Esophagus muscularis mucosa (tissue), 4 donors: ENCODE data around the gene NXPE2. TPM values are rescaled to one million over a fixed set of nuclear protein-coding genes. Genes with fewer than 3 reads are reported as not detected.

Experiments used
- DNase-seq: peaks from one replicate; pipeline ENCODE4 v3.0.0-alpha.2; 2017; ENCODE audit errors: extremely low spot score
- H3K27ac ChIP-seq, 4 donors: fragments of 200-600 bp; sonication (generic); replicated peaks in 1 of 4; 1 replicate in 3 of 4; 2 replicates in 1 of 4; pipeline ENCODE4 v1.5.1; 2016 to 2019; ENCODE audit warnings: mild to moderate bottlenecking in 1 of 4
- H3K27me3 ChIP-seq, 4 donors: fragments of 200-600 bp; sonication (generic); one replicate each; pipeline versions ENCODE4 v1.5.1 to v1.6.0; 2016 to 2019
- H3K36me3 ChIP-seq, 4 donors: fragments of 200-600 bp; sonication (generic); one replicate each; pipeline ENCODE4 v1.5.1; 2016 to 2019
- H3K4me1 ChIP-seq, 4 donors: fragments of 200-600 bp; sonication (generic); one replicate each; pipeline ENCODE4 v1.5.1; 2016 to 2019
- H3K4me3 ChIP-seq, 4 donors: fragments of 200-600 bp; sonication (generic); 1 replicate in 2 of 4; 2 replicates in 2 of 4; pipeline ENCODE4 v1.5.1; 2016 to 2019; ENCODE audit warnings: mild to moderate bottlenecking in 4 of 4, moderate library complexity in 1 of 4
- H3K9me3 ChIP-seq, 4 donors: fragments of 200-600 bp; sonication (generic); 1 replicate in 3 of 4; 2 replicates in 1 of 4; pipeline ENCODE4 v1.5.1; 2016 to 2019
- EP300 ChIP-seq: sonication (generic); formaldehyde crosslinking; IDR thresholded peaks from one replicate; pipeline ENCODE4 v1.6.1; 2017; ENCODE audit warnings: antibody characterized with exemption
- POLR2A ChIP-seq: fragments of 450-650 bp; IDR thresholded peaks from one replicate; pipeline ENCODE4 v1.6.1; 2017; ENCODE audit warnings: antibody characterized with exemption, moderate library complexity, mild to moderate bottlenecking, low read depth
- POLR2AphosphoS5 ChIP-seq, 2 donors: sonication (generic); formaldehyde crosslinking; IDR thresholded peaks; one replicate each; pipeline ENCODE4 v1.6.1; 2017; ENCODE audit warnings: antibody characterized with exemption in 2 of 2
- WGBS: methylation state at CpG from one replicate; pipeline ENCODE4 v1.1.5; 2018; 5-methylcytosine and 5-hydroxymethylcytosine counted together
- intact Hi-C: fragments of 100-400 bp; cut with DNase I; formaldehyde crosslinking; loops from one replicate; pipeline ENCODE4 v1.15.1; 2023
- total RNA-seq, 4 donors: library from RNA; depleted of rRNA; stranded (reverse); fragments of >200 nt; gene quantifications; one replicate each; pipeline versions ENCODE4 v1.1.0 to v1.2.1, GENCODE V29; 2016
- TF ChIP-seq, protein P1 (sequence below), 3 experiments: fragments of 200-600 bp in 2 of 3; fragments of 450-650 bp in 1 of 3; sonication (generic) in 2 of 3; IDR thresholded peaks; one replicate each; pipeline ENCODE4 v1.5.1; 2017 to 2019; ENCODE audit warnings: antibody characterized with exemption in 3 of 3, mild to moderate bottlenecking in 2 of 3, moderate library complexity in 1 of 3

The NXPE2 gene
- total RNA-seq, 4 donors from 2014 or later: 0.40 to 0.50 (median 0.42) TPM; not detected in 1

DNA sequence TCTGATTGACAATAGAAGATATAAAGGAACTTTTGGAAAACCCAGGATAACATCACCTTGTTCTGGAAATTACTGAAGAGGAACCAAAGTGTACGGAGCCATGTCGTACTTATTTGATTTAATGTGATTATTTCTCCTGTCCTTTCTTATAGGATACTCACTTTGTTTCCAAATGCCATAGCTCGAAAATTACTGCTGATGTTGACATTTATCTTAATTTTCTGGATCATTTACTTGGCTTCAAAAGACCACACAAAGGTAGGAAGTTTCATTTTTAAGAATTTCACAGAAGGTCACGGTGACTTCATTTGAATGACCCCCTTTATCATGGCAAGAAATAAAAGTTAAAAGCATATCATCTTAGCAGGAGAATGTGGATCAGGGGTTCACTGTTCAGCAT lies 1.2 kb downstream of the NXPE2 start:
- DNase-seq: no peak
- intact Hi-C loops: no loop called here
- WGBS: 79% methylated on average over 4 of the region's 4 CpGs

DNA sequence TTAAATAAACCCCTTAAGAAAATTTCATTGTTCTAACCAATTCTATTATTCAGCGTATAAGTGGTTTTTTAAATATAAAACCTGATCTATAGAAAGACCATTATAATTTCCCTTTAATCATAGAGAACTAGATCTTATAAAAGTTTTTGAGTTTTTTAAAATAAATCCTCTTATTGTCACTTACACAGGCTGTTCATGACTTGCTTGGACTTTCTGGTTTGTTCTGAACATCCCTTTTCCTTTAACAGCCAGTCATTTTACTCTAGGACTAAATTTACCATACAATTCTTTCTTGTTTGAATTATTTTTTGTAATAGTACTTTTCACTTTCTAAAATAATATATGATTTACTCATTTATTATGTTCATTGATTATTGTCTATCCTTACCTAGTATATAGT lies 4.7 kb downstream of the NXPE2 start:
- Histone ChIP-seq H3K4me1 (no peaks in the 10 kb centered on the region), H3K27ac (no peak overlapping the region), H3K9me3 (no peaks in the 10 kb centered on the region), H3K36me3 (no peaks in the 10 kb centered on the region), H3K27me3 (no peaks in the 10 kb centered on the region), H3K4me3 (no peak overlapping the region)
- intact Hi-C loops: no loop called here
- WGBS: 82% methylated on average over 1 of the region's 1 CpG
- TF ChIP-seq EP300: no peak
- no peak for TF ChIP-seq POLR2A
- TF ChIP-seq, protein P1, sequence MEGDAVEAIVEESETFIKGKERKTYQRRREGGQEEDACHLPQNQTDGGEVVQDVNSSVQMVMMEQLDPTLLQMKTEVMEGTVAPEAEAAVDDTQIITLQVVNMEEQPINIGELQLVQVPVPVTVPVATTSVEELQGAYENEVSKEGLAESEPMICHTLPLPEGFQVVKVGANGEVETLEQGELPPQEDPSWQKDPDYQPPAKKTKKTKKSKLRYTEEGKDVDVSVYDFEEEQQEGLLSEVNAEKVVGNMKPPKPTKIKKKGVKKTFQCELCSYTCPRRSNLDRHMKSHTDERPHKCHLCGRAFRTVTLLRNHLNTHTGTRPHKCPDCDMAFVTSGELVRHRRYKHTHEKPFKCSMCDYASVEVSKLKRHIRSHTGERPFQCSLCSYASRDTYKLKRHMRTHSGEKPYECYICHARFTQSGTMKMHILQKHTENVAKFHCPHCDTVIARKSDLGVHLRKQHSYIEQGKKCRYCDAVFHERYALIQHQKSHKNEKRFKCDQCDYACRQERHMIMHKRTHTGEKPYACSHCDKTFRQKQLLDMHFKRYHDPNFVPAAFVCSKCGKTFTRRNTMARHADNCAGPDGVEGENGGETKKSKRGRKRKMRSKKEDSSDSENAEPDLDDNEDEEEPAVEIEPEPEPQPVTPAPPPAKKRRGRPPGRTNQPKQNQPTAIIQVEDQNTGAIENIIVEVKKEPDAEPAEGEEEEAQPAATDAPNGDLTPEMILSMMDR (IDR thresholded peaks at IDR 0.05): no peak
- TF ChIP-seq POLR2AphosphoS5 (IDR thresholded peaks at IDR 0.05): no peak
- DNase-seq: no peak

More for the DNA sequence above, 1.2 kb downstream of the NXPE2 start:
- Histone ChIP-seq H3K4me1 (no peaks in the 10 kb centered on the region), H3K9me3 (no peaks in the 10 kb centered on the region), H3K27me3 (no peaks in the 10 kb centered on the region), H3K27ac (no peak overlapping the region), H3K36me3 (no peaks in the 10 kb centered on the region), H3K4me3 (no peak overlapping the region)
- TF ChIP-seq POLR2A (no peak), EP300 (no peak), POLR2AphosphoS5 (IDR thresholded peaks at IDR 0.05) (no peak)
- TF ChIP-seq, protein P1 (IDR thresholded peaks at IDR 0.05): no peak

DNA sequence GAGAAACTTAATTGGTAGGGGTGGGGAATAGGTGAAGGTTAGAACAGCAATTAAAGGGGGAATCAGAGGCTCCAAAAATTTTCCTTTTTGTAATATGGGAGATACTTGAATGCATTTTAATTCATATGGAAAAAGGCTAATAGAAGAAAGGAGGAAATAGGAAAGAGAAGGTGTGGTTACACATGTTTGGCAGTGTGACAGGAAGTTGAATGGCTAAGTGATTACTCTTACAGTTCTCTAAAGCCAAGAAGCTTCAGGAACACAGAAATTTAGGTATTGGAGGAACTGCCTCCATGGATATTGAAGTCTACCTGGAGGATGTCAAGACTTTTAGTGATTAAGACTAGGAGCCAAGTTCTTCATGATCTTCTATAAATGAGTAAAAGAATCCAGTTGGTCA lies 6.3 kb downstream of the NXPE2 start:
- no peak for TF ChIP-seq POLR2AphosphoS5 (IDR thresholded peaks at IDR 0.05)
- TF ChIP-seq, protein P1 (IDR thresholded peaks at IDR 0.05): no peak
- no peak for TF ChIP-seq EP300
- TF ChIP-seq POLR2A: no peak
- Histone ChIP-seq H3K27ac (no peak overlapping the region), H3K9me3 (no peaks in the 10 kb centered on the region), H3K27me3 (no peaks in the 10 kb centered on the region), H3K4me3 (no peak overlapping the region), H3K36me3 (no peaks in the 10 kb centered on the region), H3K4me1 (no peaks in the 10 kb centered on the region)
- DNase-seq: no peak
- intact Hi-C loops: no loop called here

DNA sequence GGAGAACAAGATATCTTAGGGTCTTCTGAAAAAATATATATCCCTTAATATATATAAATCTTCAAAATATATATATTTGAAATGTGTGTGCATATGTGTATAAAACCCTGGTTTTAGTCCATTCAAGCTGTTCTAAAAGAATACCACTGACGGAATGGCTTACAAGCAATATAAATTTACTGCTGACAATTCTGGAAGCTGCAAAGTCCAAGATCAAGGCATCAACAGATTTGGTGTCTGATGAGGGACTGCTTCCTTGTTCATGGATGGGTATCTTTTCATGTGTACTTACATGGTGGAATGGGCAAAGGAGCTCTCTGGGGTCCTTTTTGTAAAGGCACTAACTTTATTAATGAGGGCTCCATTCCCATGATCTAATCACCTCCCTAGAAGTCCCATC lies 6.8 kb downstream of the NXPE2 start:
- DNase-seq: no peak
- intact Hi-C loops: no loop called here
- Histone ChIP-seq H3K4me3 (no peak overlapping the region), H3K9me3 (peaks cover 0 to 2% (median 0%) of the 10 kb centered on the region in 4 donors), H3K4me1 (no peaks in the 10 kb centered on the region), H3K27ac (no peak overlapping the region), H3K36me3 (no peaks in the 10 kb centered on the region), H3K27me3 (no peaks in the 10 kb centered on the region)
- 95% methylated on average over 1 of the region's 1 CpG for WGBS
- TF ChIP-seq, protein P1 (IDR thresholded peaks at IDR 0.05): no peak
- TF ChIP-seq POLR2AphosphoS5 (IDR thresholded peaks at IDR 0.05) (no peak), POLR2A (no peak), EP300 (no peak)
